Measurements from ENCODE around the gene ILF3. TPM values are rescaled to one million over a fixed set of nuclear protein-coding genes. Genes with fewer than 3 reads are reported as not detected.
A peak's percentile ranks its signal among the peaks of the same experiment; 100 is the strongest.

ILF3 gene
- total RNA-seq, 2 experiments from 2014 or later: 308 to 553 TPM

DNA sequence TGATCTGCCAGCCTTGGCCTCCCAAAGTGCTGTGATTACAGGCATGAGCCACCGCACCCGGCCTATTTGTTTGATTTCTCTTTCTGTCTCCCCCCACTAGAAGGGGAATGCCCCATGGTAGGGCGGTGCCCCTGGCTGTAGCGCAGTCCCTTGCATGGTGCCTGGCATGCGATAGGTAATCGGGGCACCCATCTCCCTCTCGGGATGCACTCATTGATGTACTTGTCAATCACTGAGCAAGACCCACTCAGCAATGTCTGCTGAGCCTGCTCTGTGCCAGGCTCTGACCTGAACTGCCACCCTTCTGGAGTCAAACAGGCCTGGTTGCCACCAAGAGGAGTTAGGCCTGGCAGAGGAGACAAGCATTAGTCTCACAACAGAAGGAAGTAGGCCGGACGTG is 83.6 kb downstream of the ILF3 start:
- Histone ChIP-seq H2AFZ (ENCODE audit: low read length) (no peak overlapping the region), H3K4me3 (ENCODE audit: low read depth, low read length, poor library complexity, severe bottlenecking) (no peak overlapping the region), H3K27ac (ENCODE audit: low read depth, low read length, poor library complexity, severe bottlenecking) (peak overlapping the region; percentile 15), H4K20me1 (ENCODE audit: insufficient read depth, low read length) (peaks cover 3% of the 10 kb centered on the region; the same call in 1 of the 2 replicates), H3K79me2 (ENCODE audit: insufficient read depth, low read depth, low read length) (peaks cover 95% of the 10 kb centered on the region), H3K9me2 (ENCODE audit: insufficient read depth, low read length) (no peaks in the 10 kb centered on the region), H3K4me2 (ENCODE audit: low read length) (no peak overlapping the region), H3K36me3 (ENCODE audit: insufficient read depth, low read length) (peaks cover 25% of the 10 kb centered on the region), H3K9me3 (ENCODE audit: low read length) (no peaks in the 10 kb centered on the region), H3K4me1 (ENCODE audit: insufficient read depth, low read length, poor library complexity, severe bottlenecking) (peaks cover 41% of the 10 kb centered on the region)
- CTCF ChIA-PET (ENCODE audit: unreplicated experiment): no interaction called here
- DNase-seq (ENCODE audit: low spot score): peak; percentile 18
- BruUV-seq (replicated peaks): no TSS peak
- no peak for TF ChIP-seq EZH2phosphoT487 (IDR thresholded peaks at IDR 0.05; ENCODE audit: borderline replicate concordance, low read depth, low read length)
- intact Hi-C loops (cut with micrococcal nuclease; ENCODE audit: unreplicated experiment): no loop called here
- POLR2A ChIA-PET: no interaction called here

DNA sequence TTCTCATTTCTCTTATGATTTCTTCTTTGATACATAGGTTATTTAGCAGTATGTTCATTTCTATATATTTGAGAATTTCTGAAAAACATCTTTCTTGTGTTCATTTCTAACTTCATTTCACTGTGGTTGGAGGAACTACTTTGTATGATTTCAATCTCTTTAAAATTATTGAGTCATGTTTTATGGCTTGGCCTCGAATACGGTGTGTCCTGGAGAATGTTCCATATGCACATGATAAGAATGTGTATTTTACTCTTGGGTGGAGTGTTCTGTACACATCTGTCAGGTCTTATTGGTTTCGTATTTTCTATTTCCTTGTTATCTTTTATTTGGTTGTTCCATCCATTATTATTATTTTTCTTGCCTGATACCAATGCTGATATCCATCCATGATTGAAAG is 86.7 kb downstream of the ILF3 start:
- Histone ChIP-seq H3K4me3 (ENCODE audit: low read depth, low read length, poor library complexity, severe bottlenecking) (no peak overlapping the region), H3K27ac (ENCODE audit: low read depth, low read length, poor library complexity, severe bottlenecking) (no peak overlapping the region), H3K36me3 (ENCODE audit: insufficient read depth, low read length) (peaks cover 30% of the 10 kb centered on the region), H4K20me1 (ENCODE audit: insufficient read depth, low read length) (0 out of 2 replicates have a peak, but pooled peaks cover 3% of the 10 kb centered on the region), H3K4me1 (ENCODE audit: insufficient read depth, low read length, poor library complexity, severe bottlenecking) (peaks cover 38% of the 10 kb centered on the region), H3K79me2 (ENCODE audit: insufficient read depth, low read depth, low read length) (peaks cover 90% of the 10 kb centered on the region), H3K9me3 (ENCODE audit: low read length) (no peaks in the 10 kb centered on the region), H2AFZ (ENCODE audit: low read length) (no peak overlapping the region), H3K9me2 (ENCODE audit: insufficient read depth, low read length) (no peaks in the 10 kb centered on the region), H3K4me2 (ENCODE audit: low read length) (no peak overlapping the region)
- intact Hi-C loops (cut with micrococcal nuclease; ENCODE audit: unreplicated experiment): no loop called here
- DNase-seq (ENCODE audit: low spot score): no peak
- CTCF ChIA-PET (ENCODE audit: unreplicated experiment): no interaction called here
- BruUV-seq (replicated peaks): no TSS peak
- no peak for TF ChIP-seq EZH2phosphoT487 (IDR thresholded peaks at IDR 0.05; ENCODE audit: borderline replicate concordance, low read depth, low read length)
- TF ChIP-seq, protein P1, sequence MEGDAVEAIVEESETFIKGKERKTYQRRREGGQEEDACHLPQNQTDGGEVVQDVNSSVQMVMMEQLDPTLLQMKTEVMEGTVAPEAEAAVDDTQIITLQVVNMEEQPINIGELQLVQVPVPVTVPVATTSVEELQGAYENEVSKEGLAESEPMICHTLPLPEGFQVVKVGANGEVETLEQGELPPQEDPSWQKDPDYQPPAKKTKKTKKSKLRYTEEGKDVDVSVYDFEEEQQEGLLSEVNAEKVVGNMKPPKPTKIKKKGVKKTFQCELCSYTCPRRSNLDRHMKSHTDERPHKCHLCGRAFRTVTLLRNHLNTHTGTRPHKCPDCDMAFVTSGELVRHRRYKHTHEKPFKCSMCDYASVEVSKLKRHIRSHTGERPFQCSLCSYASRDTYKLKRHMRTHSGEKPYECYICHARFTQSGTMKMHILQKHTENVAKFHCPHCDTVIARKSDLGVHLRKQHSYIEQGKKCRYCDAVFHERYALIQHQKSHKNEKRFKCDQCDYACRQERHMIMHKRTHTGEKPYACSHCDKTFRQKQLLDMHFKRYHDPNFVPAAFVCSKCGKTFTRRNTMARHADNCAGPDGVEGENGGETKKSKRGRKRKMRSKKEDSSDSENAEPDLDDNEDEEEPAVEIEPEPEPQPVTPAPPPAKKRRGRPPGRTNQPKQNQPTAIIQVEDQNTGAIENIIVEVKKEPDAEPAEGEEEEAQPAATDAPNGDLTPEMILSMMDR (conservative IDR thresholded peaks at IDR 0.05; ENCODE audit: low read length): no peak
- POLR2A ChIA-PET: no interaction called here

Small RNA genes within 50 kb of the gene (microRNA-seq; reads per million reads assigned to microRNA genes)
- not detected for gene MIR638 (ENCODE audit: borderline replicate concordance)

Small RNA genes within 50 kb of the gene (small RNA-seq; reads per million reads assigned to genes)
- gene MIR638: not detected

Other genes with a start within 250 kb of the ILF3 start
- 9.4 and 16.4 TPM in 2 replicates for gene PDE4A, start 233.8 kb upstream of the ILF3 start, total RNA-seq (2014; rRNA removed; shearing (Covaris generic))
- 42.4 and 45.1 TPM in 2 replicates for gene PDE4A, start 233.8 kb upstream of the ILF3 start, total RNA-seq (2022)
- gene KEAP1, start 151.0 kb upstream of the ILF3 start, total RNA-seq (2014; rRNA removed; shearing (Covaris generic)): 65.9 and 68.9 TPM in 2 replicates
- 64.9 and 93.5 TPM in 2 replicates for gene KEAP1, start 151.0 kb upstream of the ILF3 start, total RNA-seq (2022)
- not detected in 2 replicates for gene S1PR5, start 136.9 kb upstream of the ILF3 start, total RNA-seq (2014; rRNA removed; shearing (Covaris generic))
- not detected in 2 replicates for gene S1PR5, start 136.9 kb upstream of the ILF3 start, total RNA-seq (2022)
- gene ATG4D, start 110.4 kb upstream of the ILF3 start, total RNA-seq (2014; rRNA removed; shearing (Covaris generic)): 21.1 and 29.6 TPM in 2 replicates
- 46.8 and 48.2 TPM in 2 replicates for gene ATG4D, start 110.4 kb upstream of the ILF3 start, total RNA-seq (2022)
- gene KRI1, start 88.3 kb upstream of the ILF3 start, total RNA-seq (2014; rRNA removed; shearing (Covaris generic)): 44.9 and 53.6 TPM in 2 replicates
- gene KRI1, start 88.3 kb upstream of the ILF3 start, total RNA-seq (2022): 57.0 and 58.4 TPM in 2 replicates
- 22.4 and 25.3 TPM in 2 replicates for gene CDKN2D, start 85.4 kb upstream of the ILF3 start, total RNA-seq (2014; rRNA removed; shearing (Covaris generic))
- gene CDKN2D, start 85.4 kb upstream of the ILF3 start, total RNA-seq (2022): 26.6 and 28.1 TPM in 2 replicates
- gene AP1M2, start 67.0 kb upstream of the ILF3 start, total RNA-seq (2014; rRNA removed; shearing (Covaris generic)): 0.44 TPM in 1 of 2 replicates, not detected in the other
- gene AP1M2, start 67.0 kb upstream of the ILF3 start, total RNA-seq (2022): not detected in 2 replicates
- 104 and 115 TPM in 2 replicates for gene SLC44A2, start 28.8 kb upstream of the ILF3 start, total RNA-seq (2014; rRNA removed; shearing (Covaris generic))
- gene SLC44A2, start 28.8 kb upstream of the ILF3 start, total RNA-seq (2022): 197 and 248 TPM in 2 replicates
- 30.8 and 39.8 TPM in 2 replicates for gene QTRT1, start 47.1 kb downstream of the ILF3 start, total RNA-seq (2014; rRNA removed; shearing (Covaris generic))
- gene QTRT1, start 47.1 kb downstream of the ILF3 start, total RNA-seq (2022): 42.5 and 59.7 TPM in 2 replicates
- 108 and 139 TPM in 2 replicates for gene DNM2, start 63.7 kb downstream of the ILF3 start, total RNA-seq (2014; rRNA removed; shearing (Covaris generic))
- gene DNM2, start 63.7 kb downstream of the ILF3 start, total RNA-seq (2022): 165 and 180 TPM in 2 replicates
- gene TMED1, start 181.9 kb downstream of the ILF3 start, total RNA-seq (2014; rRNA removed; shearing (Covaris generic)): 20.8 and 22.5 TPM in 2 replicates
- 13.2 and 13.7 TPM in 2 replicates for gene TMED1, start 181.9 kb downstream of the ILF3 start, total RNA-seq (2022)
- 4.2 and 5.2 TPM in 2 replicates for gene C19orf38, start 194.1 kb downstream of the ILF3 start, total RNA-seq (2014; rRNA removed; shearing (Covaris generic))
- 4.9 and 7.5 TPM in 2 replicates for gene C19orf38, start 194.1 kb downstream of the ILF3 start, total RNA-seq (2022)
- gene CARM1, start 217.2 kb downstream of the ILF3 start, total RNA-seq (2014; rRNA removed; shearing (Covaris generic)): 35.1 and 41.2 TPM in 2 replicates
- gene CARM1, start 217.2 kb downstream of the ILF3 start, total RNA-seq (2022): 107 and 108 TPM in 2 replicates

Data from OCI-LY7 (cell line).